Measurements from ENCODE around the gene RAB2B.
"Not testable (repeated sequence)": the region's sequence is repeated elsewhere in the genome, so short reads cannot be mapped to it uniquely, and the experiment has no call there.

The RAB2B gene

GRCh38 chr14:21486640-21487087 lies 9.9 kb upstream of the RAB2B start:
- no peak for DNase-seq (ENCODE audit: low read depth)

- DNase-seq (ENCODE audit: low read depth) = peak; percentile 68
Measured at GRCh38 chr14:21476523-21476924, 235 bp downstream of the RAB2B start.

- DNase-seq (ENCODE audit: low read depth) = no peak
Measured at GRCh38 chr14:21475767-21476522, 814 bp downstream of the RAB2B start.

- DNase-seq (ENCODE audit: low read depth) = no peak
Measured at GRCh38 chr14:21467616-21468015, 9.1 kb downstream of the RAB2B start.

- peak; percentile 97 for DNase-seq (ENCODE audit: low read depth)
Measured at GRCh38 chr14:21455912-21456667, 20.7 kb downstream of the RAB2B start, which contains the start of gene CHD8. CHD8 (minus strand) TSS chr14:21456123; CDS start chr14:21431643, 24,480 bp downstream.

- DNase-seq (ENCODE audit: low read depth) = no peak
Measured at GRCh38 chr14:21455592-21455911, 21.2 kb downstream of the RAB2B start.

- DNase-seq (ENCODE audit: low read depth) = no peak
Measured at GRCh38 chr14:21454843-21455544, 21.8 kb downstream of the RAB2B start.

- no peak for DNase-seq (ENCODE audit: low read depth)
Measured at GRCh38 chr14:21449899-21450216, 26.9 kb downstream of the RAB2B start.

- not testable (repeated sequence) for DNase-seq (ENCODE audit: low read depth)
Measured at GRCh38 chr14:21442657-21443056, 34.1 kb downstream of the RAB2B start.

GRCh38 chr14:21440859-21441258 lies 35.9 kb downstream of the RAB2B start:
- no peak for DNase-seq (ENCODE audit: low read depth)

- peak; percentile 97 for DNase-seq (ENCODE audit: low read depth)
Measured at GRCh38 chr14:21437063-21437901, 39.5 kb downstream of the RAB2B start.

- DNase-seq (ENCODE audit: low read depth) = no peak
Measured at GRCh38 chr14:21436567-21437062, 40.1 kb downstream of the RAB2B start.

GRCh38 chr14:21431126-21431525 lies 45.6 kb downstream of the RAB2B start:
- DNase-seq (ENCODE audit: low read depth) = no peak

- DNase-seq (ENCODE audit: low read depth) = no peak
Measured at GRCh38 chr14:21428930-21429329, 47.8 kb downstream of the RAB2B start.

- DNase-seq (ENCODE audit: low read depth) = no peak
Measured at GRCh38 chr14:21426692-21427091, 50.1 kb downstream of the RAB2B start.

GRCh38 chr14:21419528-21419927 lies 57.2 kb downstream of the RAB2B start:
- no peak for DNase-seq (ENCODE audit: low read depth)

- DNase-seq (ENCODE audit: low read depth) = no peak
Measured at GRCh38 chr14:21415329-21415728, 61.4 kb downstream of the RAB2B start.

GRCh38 chr14:21414137-21414631 lies 62.6 kb downstream of the RAB2B start:
- no peak for DNase-seq (ENCODE audit: low read depth)
